WTC11 (cell line): Measurements from ENCODE around the gene ZNF22.

Experiments
- SMAD4 ChIP-seq: sonication (generic); formaldehyde crosslinking; IDR thresholded peaks from 2 replicates; pipeline ENCODE4 v1.8.0; 2022; ENCODE audit warnings: mild to moderate bottlenecking, missing genetic modification reagents
- TF ChIP-seq, protein P1 (sequence below): sonication (generic); formaldehyde crosslinking; IDR thresholded peaks from 2 replicates; pipeline ENCODE4 v1.8.0; 2022; ENCODE audit warnings: missing genetic modification reagents

DNA sequence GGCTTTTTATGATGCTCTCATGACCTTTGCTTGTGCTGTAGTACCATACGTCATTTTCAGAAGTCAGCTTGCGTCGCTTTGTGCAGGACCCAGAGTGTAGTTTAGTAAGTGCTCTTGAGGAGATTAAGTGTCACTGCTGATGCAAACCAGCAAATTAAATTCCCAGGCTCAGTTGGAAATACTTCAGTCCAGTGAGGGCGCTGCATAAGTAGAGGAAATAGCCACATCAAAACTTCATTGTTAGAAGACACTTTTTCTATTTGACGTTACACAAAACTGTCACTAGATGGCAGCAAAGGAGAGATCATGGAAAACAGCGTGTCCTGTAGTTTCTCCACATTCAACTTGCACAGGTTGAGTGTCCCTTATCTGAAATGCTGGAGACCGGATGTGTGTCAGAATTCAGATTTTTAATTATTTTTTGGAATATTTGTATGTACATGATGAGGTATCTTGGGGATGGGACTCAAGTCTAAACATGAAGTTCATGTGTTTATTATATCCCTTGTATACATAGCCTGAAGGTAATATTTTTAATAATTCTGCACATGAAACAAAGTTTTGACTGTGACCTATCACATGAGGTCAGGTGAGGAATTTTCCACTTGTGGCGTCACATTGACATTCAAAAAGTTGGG is 7.9 kb downstream of the ZNF22 start:
- TF ChIP-seq, protein P1, sequence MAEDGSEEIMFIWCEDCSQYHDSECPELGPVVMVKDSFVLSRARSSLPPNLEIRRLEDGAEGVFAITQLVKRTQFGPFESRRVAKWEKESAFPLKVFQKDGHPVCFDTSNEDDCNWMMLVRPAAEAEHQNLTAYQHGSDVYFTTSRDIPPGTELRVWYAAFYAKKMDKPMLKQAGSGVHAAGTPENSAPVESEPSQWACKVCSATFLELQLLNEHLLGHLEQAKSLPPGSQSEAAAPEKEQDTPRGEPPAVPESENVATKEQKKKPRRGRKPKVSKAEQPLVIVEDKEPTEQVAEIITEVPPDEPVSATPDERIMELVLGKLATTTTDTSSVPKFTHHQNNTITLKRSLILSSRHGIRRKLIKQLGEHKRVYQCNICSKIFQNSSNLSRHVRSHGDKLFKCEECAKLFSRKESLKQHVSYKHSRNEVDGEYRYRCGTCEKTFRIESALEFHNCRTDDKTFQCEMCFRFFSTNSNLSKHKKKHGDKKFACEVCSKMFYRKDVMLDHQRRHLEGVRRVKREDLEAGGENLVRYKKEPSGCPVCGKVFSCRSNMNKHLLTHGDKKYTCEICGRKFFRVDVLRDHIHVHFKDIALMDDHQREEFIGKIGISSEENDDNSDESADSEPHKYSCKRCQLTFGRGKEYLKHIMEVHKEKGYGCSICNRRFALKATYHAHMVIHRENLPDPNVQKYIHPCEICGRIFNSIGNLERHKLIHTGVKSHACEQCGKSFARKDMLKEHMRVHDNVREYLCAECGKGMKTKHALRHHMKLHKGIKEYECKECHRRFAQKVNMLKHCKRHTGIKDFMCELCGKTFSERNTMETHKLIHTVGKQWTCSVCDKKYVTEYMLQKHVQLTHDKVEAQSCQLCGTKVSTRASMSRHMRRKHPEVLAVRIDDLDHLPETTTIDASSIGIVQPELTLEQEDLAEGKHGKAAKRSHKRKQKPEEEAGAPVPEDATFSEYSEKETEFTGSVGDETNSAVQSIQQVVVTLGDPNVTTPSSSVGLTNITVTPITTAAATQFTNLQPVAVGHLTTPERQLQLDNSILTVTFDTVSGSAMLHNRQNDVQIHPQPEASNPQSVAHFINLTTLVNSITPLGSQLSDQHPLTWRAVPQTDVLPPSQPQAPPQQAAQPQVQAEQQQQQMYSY (CRISPR knock-in tag) = no peak
- no peak for TF ChIP-seq SMAD4 (CRISPR knock-in tag)
